ENCODE data around the gene CDKAL1.

Gene CDKAL1

DNA sequence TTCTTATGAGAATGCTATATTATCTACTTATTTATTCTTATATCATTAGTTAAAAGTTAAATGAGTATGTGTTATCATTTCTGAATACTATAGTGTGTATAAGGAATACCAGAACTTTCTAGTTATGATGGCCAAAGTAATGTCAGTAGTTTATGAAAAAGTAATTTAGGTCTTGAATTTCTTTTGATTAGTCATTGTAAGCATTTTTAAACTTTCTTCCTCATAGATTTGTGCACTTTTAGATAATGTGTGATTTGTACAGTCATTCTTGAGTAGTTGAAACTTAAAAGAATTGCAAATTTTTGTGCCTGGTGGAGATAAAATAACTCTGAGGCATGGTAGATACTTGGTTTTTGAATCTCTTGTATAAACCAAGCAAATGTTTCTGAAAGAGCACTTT, 311.3 kb downstream of the CDKAL1 start:
- ChIA-PET POLR2A (no interaction called here), CTCF (no interaction called here)
- DNase-seq (ENCODE audit: low read depth, low spot score): no peak
- TF ChIP-seq CTCF (IDR thresholded peaks at IDR 0.05; ENCODE audit: insufficient read depth, low read length, missing control alignments): no peak
- H3K4me3 ChIP-seq (ENCODE audit: low read depth, low read length): no peak overlapping the region

DNA sequence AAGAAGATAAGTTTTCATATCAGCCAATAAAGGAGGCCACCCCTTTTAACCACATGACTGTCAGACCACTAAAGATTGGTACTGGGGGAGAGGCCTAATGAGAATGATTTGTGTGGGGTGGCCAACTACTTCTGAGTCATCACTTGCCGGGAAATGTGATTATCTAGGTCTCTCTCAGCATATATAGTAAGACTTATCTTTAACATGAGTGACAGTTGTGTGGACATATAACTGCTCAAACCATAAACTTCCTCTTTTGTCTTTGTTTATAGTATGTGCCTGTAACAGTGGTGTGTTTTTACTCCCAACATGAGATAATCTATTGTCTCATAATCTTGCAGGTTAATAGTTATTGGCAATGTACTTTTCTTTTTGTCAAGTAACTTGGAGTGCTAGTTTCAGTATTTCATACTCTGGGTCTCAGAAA, 312.4 kb downstream of the CDKAL1 start:
- no peak overlapping the region for H3K4me3 ChIP-seq (ENCODE audit: low read depth, low read length)
- ChIA-PET POLR2A (no interaction called here), CTCF (interaction anchor here (0.6 kb wide), 1 partner anchor 58 kb away, joined by 3 read pairs; no protein-coding TSS in a partner anchor)
- no peak for TF ChIP-seq CTCF (IDR thresholded peaks at IDR 0.05; ENCODE audit: insufficient read depth, low read length, missing control alignments)
- no peak for DNase-seq (ENCODE audit: low read depth, low spot score)

GRCh38 chr6:20847904-20848303, 313.6 kb downstream of the CDKAL1 start:
- no peak for TF ChIP-seq CTCF (IDR thresholded peaks at IDR 0.05; ENCODE audit: insufficient read depth, low read length, missing control alignments)
- H3K4me3 ChIP-seq (ENCODE audit: low read depth, low read length): no peak overlapping the region
- no peak for DNase-seq (ENCODE audit: low read depth, low spot score)
- ChIA-PET CTCF (no interaction called here), POLR2A (no interaction called here)

DNA sequence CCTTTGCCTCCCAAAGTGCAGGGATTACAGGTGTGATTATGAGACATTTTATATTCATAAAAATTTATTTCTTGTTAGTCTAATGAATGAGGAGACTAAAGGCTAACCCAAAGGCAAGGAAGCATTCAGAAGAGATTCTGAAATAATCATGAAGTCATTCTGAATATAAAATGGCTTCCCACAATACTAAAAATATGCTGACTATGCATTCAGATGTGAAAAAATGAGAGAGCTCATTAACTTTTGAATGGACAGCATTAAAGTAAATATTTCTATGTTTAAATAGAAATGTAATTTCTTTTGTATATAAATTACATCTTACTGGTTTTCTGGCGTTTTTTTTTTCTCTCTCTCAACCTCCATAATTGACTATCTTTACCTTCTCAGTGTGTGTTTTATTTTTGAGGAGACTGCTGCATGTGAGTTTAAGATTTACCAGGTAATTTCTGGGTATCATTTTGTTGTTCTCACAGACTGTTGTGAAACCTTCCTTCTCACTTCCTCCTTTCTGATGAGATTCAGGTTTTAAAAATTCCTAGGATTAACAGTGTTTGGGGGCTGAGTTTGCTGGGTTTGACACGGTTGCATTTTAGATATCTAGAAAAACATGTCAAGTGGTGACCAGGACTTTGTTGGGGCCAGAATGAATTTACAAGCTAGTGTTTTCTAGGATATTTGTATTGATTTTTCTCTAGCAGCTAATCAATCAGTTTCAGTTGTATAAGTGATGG, 316.6 kb downstream of the CDKAL1 start:
- TF ChIP-seq CTCF (IDR thresholded peaks at IDR 0.05; ENCODE audit: insufficient read depth, low read length, missing control alignments): no peak

DNA sequence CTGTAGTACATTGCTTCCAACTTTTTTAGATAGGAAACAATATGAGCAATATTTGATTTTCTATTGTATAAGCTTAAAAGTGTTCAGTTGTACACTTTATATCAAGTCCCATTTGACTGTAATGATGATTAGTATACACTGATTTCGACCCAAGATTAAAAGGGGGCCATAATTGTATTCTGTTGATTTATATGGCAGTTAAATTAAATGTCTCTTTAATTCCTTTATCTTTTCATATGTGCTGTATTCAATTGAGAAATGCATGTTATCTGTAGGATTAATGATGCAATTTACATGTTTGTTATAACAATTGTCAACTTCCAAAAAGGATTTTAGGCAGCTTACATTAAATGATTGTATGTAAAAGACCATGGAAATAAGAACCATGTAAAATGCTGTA, 317.5 kb downstream of the CDKAL1 start:
- CTCF ChIA-PET: no interaction called here
- POLR2A ChIA-PET: no interaction called here
- TF ChIP-seq CTCF (IDR thresholded peaks at IDR 0.05; ENCODE audit: insufficient read depth, low read length, missing control alignments): no peak

More for the DNA sequence above, 316.6 kb downstream of the CDKAL1 start:
- ChIA-PET POLR2A (no interaction called here), CTCF (no interaction called here)
- H3K4me3 ChIP-seq (ENCODE audit: low read depth, low read length): no peak overlapping the region
- DNase-seq (ENCODE audit: low read depth, low spot score): no peak

GRCh38 chr6:20853828-20854227, 319.6 kb downstream of the CDKAL1 start:
- no peak overlapping the region for H3K4me3 ChIP-seq (ENCODE audit: low read depth, low read length)
- POLR2A ChIA-PET: no interaction called here
- DNase-seq (ENCODE audit: low read depth, low spot score): no peak
- CTCF ChIA-PET: no interaction called here
- no peak for TF ChIP-seq CTCF (IDR thresholded peaks at IDR 0.05; ENCODE audit: insufficient read depth, low read length, missing control alignments)

More for the DNA sequence above, 317.5 kb downstream of the CDKAL1 start:
- no peak for DNase-seq (ENCODE audit: low read depth, low spot score)
- no peak overlapping the region for H3K4me3 ChIP-seq (ENCODE audit: low read depth, low read length)
